IMR-90 (cell line): ENCODE measurements around the gene OPCML. TPM values are rescaled to one million over a fixed set of nuclear protein-coding genes. Genes with fewer than 3 reads are reported as not detected.

ENCODE experiments used
- ATAC-seq: fragments of 200-7000 bp; cut with Tn5 transposase; 2 replicates; pipeline ENCODE4 v1.9.1; 2020; ENCODE audit warnings: low read depth, mild to moderate bottlenecking, moderate library complexity
- BruUV-seq: library from RNA; stranded (reverse); fragments of 400-500 nt; replicated peaks from 2 replicates; lab custom pipeline; 2021; lab: Mats Ljungman, UMichigan
- CTCF ChIA-PET: fragments of 300-600 bp; formaldehyde crosslinking; extraction: SDS; loops from one replicate; lab custom pipeline; 2021; ENCODE audit warnings: antibody characterized with exemption; lab: Yijun Ruan, JAX
- POLR2A ChIA-PET: fragments of 300-600 bp; sonication (Branson Sonifier 250); formaldehyde crosslinking; loops from one replicate; lab custom pipeline; 2022; ENCODE audit warnings: antibody characterized with exemption; ENCODE audit not compliant: unreplicated experiment; lab: Charles Lee
- DNase-seq: peaks from one replicate; pipeline ENCODE4 v3.0.0; 2013
- H2AFZ ChIP-seq: replicated peaks from 2 replicates; pipeline ENCODE3; 2013; ENCODE audit warnings: low read length, mild to moderate bottlenecking; ENCODE audit not compliant: poor library complexity
- H2AK5ac ChIP-seq: 2 replicates; pipeline ENCODE4 v1.6.1; 2013; ENCODE audit warnings: low read depth, low read length, inconsistent platforms
- H2AK9ac ChIP-seq: replicated peaks from 2 replicates; pipeline ENCODE3; 2013; ENCODE audit warnings: mild to moderate bottlenecking, low read depth, low read length, moderate library complexity; ENCODE audit not compliant: poor library complexity
- H2BK120ac ChIP-seq: 2 replicates; pipeline ENCODE4 v1.6.1; 2013; ENCODE audit warnings: low read depth, low read length, inconsistent platforms
- H2BK15ac ChIP-seq: 3 replicates; pipeline ENCODE4 v1.6.1; 2013; ENCODE audit warnings: low read depth, low read length, inconsistent platforms
- H2BK20ac ChIP-seq: 2 replicates; pipeline ENCODE4 v1.6.1; 2013; ENCODE audit warnings: low read depth, mild to moderate bottlenecking, inconsistent platforms, low read length, moderate library complexity
- H2BK5ac ChIP-seq: 2 replicates; pipeline ENCODE4 v1.6.1; 2013; ENCODE audit warnings: mild to moderate bottlenecking, low read depth, low read length, inconsistent platforms; ENCODE audit not compliant: poor library complexity, severe bottlenecking
- H3K14ac ChIP-seq: replicated peaks from 2 replicates; pipeline ENCODE4 v1.6.1; 2013; ENCODE audit warnings: low read depth, low read length, inconsistent platforms
- H3K18ac ChIP-seq: 2 replicates; pipeline ENCODE4 v1.6.1; 2013; ENCODE audit warnings: low read depth, low read length, control low read depth
- H3K23ac ChIP-seq: 2 replicates; pipeline ENCODE4 v1.6.1; 2013; ENCODE audit warnings: low read depth, low read length, inconsistent platforms
- H3K27ac ChIP-seq: 2 replicates; pipeline ENCODE4 v1.5.1; 2013; ENCODE audit warnings: mild to moderate bottlenecking, control low read depth, low read length; ENCODE audit not compliant: insufficient read depth
- H3K27me3 ChIP-seq: 2 replicates; pipeline ENCODE4 v1.6.1; 2013; ENCODE audit warnings: low read length; ENCODE audit not compliant: control insufficient read depth, insufficient read depth
- H3K36me3 ChIP-seq: 2 replicates; pipeline ENCODE4 v1.6.1; 2013; ENCODE audit warnings: low read length, mixed read lengths; ENCODE audit not compliant: control insufficient read depth, insufficient read depth
- H3K4ac ChIP-seq: 2 replicates; pipeline ENCODE4 v1.6.1; 2013; ENCODE audit warnings: low read depth, low read length, inconsistent platforms
- H3K4me1 ChIP-seq: 2 replicates; pipeline ENCODE4 v1.6.1; 2013; ENCODE audit warnings: low read length, mixed read lengths; ENCODE audit not compliant: control insufficient read depth, insufficient read depth
- H3K4me2 ChIP-seq: 2 replicates; pipeline ENCODE4 v1.6.1; 2013; ENCODE audit warnings: low read depth, mild to moderate bottlenecking, control low read depth, low read length, moderate library complexity
- H3K4me3 ChIP-seq: 2 replicates; pipeline ENCODE4 v1.5.1; 2013; ENCODE audit warnings: low read depth, mild to moderate bottlenecking, control low read depth, low read length, moderate library complexity; ENCODE audit not compliant: insufficient read depth
- H3K56ac ChIP-seq: 2 replicates; pipeline ENCODE4 v1.6.1; 2013; ENCODE audit warnings: low read length, inconsistent platforms; ENCODE audit not compliant: insufficient read depth; ENCODE audit errors: extremely low read depth
- H3K79me1 ChIP-seq, 2 experiments: 2 replicates each; pipeline ENCODE4 v1.6.1; 2013; ENCODE audit warnings: low read length in 2 of 2, inconsistent platforms in 1 of 2, low read depth in 1 of 2
- H3K9ac ChIP-seq: 2 replicates; pipeline ENCODE4 v1.6.1; 2013; ENCODE audit warnings: low read depth, low read length, control low read depth
- H3K9me1 ChIP-seq: 2 replicates; pipeline ENCODE4 v1.6.1; 2013; ENCODE audit warnings: low read length, inconsistent platforms; ENCODE audit not compliant: insufficient read depth
- H3K9me3 ChIP-seq: 2 replicates; pipeline ENCODE4 v1.6.1; 2013; ENCODE audit warnings: low read length; ENCODE audit not compliant: control insufficient read depth, insufficient read depth
- H4K20me1 ChIP-seq: 2 replicates; pipeline ENCODE4 v1.6.1; 2013; ENCODE audit warnings: low read length, inconsistent platforms; ENCODE audit not compliant: insufficient read depth
- H4K5ac ChIP-seq: 2 replicates; pipeline ENCODE4 v1.6.1; 2013; ENCODE audit warnings: mild to moderate bottlenecking, low read depth, low read length, control low read depth
- H4K8ac ChIP-seq, 2 experiments: 2 replicates each; pipeline ENCODE4 v1.6.1; 2013; ENCODE audit warnings: low read depth in 2 of 2, low read length in 2 of 2, control low read depth in 1 of 2, inconsistent platforms in 1 of 2
- H4K91ac ChIP-seq: 2 replicates; pipeline ENCODE4 v1.6.1; 2013; ENCODE audit warnings: low read depth, low read length, inconsistent platforms; ENCODE audit not compliant: insufficient read depth
- BHLHE40 ChIP-seq: fragments of 150-350 bp; IDR thresholded peaks from 2 replicates; pipeline ENCODE4 v1.6.1; 2016; ENCODE audit warnings: mild to moderate bottlenecking, low read depth, low read length
- CEBPB ChIP-seq: IDR thresholded peaks from 2 replicates; pipeline ENCODE4 v1.6.1; 2012; ENCODE audit warnings: low read depth, low read length, improper control_type of control experiment
- CHD1 ChIP-seq: IDR thresholded peaks from 2 replicates; pipeline ENCODE4 v1.6.1; 2012; ENCODE audit warnings: low read depth, low read length, improper control_type of control experiment
- CTCF ChIP-seq: conservative IDR thresholded peaks from 2 replicates; pipeline ENCODE4 v1.5.1; 2012; ENCODE audit warnings: mild to moderate bottlenecking, low read depth, low read length, improper control_type of control experiment
- MAFK ChIP-seq: IDR thresholded peaks from 2 replicates; pipeline ENCODE4 v1.6.1; 2012; ENCODE audit warnings: low read depth, low read length, improper control_type of control experiment
- MXI1 ChIP-seq: IDR thresholded peaks from 2 replicates; pipeline ENCODE4 v1.6.1; 2012; ENCODE audit warnings: low read depth, mild to moderate bottlenecking, low read length, moderate library complexity, borderline replicate concordance
- NFE2L2 ChIP-seq: fragments of 150-350 bp; IDR thresholded peaks from 2 replicates; pipeline ENCODE4 v1.6.1; 2016; ENCODE audit warnings: low read depth, mild to moderate bottlenecking, low read length
- RAD21 ChIP-seq: IDR thresholded peaks from 2 replicates; pipeline ENCODE4 v1.6.1; 2012; ENCODE audit warnings: low read length, improper control_type of control experiment
- WGBS, 2 experiments: methylation state at CpG; one replicate each; pipeline versions ENCODE4 v1.1.5 to v1.1.7; 2013; ENCODE audit warnings: missing lambda C conversion rate in 2 of 2; ENCODE audit not compliant: insufficient read length in 1 of 2; ENCODE audit errors: extremely low coverage in 2 of 2; 5-methylcytosine and 5-hydroxymethylcytosine counted together
- dilution Hi-C: fragments of 300-500 bp; cut with HindIII; formaldehyde crosslinking; loops from one replicate; pipeline ENCODE4 v1.14.3; 2018; ENCODE audit warnings: low sequenced_read_pairs; ENCODE audit not compliant: unreplicated experiment
- in situ Hi-C: fragments of 300-500 bp; cut with MboI; formaldehyde crosslinking; loops from 3 replicates; pipeline ENCODE4 v1.14.3; 2019; ENCODE audit warnings: low sequenced_read_pairs, inconsistent platforms, mixed read lengths
- intact Hi-C: fragments of 100-400 bp; cut with micrococcal nuclease; formaldehyde crosslinking; loops from 2 replicates; pipeline ENCODE4 v1.10.0; 2022
- polyA plus RNA-seq, 3 experiments: library from polyadenylated mRNA; depleted of rRNA; stranded (reverse); fragments of >200 nt; gene quantifications; 2 replicates each; pipeline ENCODE4 v1.2.3, GENCODE V29; 2012; ENCODE audit warnings: low replicate concordance in 1 of 3
- total RNA-seq: library from RNA; depleted of rRNA; stranded (reverse); fragments of >200 nt; gene quantifications from 2 replicates; pipeline ENCODE4 v1.2.3, GENCODE V29; 2012

OPCML gene
- total and polyA plus RNA-seq, 2 of the 4 experiments (the other 2 are of a cell fraction), result under 0.01 to 2.6 TPM

GRCh38 chr11:132971351-132971750, 561.0 kb downstream of the OPCML start:
- Histone ChIP-seq H4K5ac (no peak overlapping the region), H4K91ac (no peak overlapping the region), H3K27ac (no peak overlapping the region), H4K8ac (no peak overlapping the region), H3K4me2 (no peak overlapping the region), H3K4me3 (no peak overlapping the region), H2BK20ac (no peak overlapping the region), H3K9me3 (no peaks in the 10 kb centered on the region), H4K20me1 (no peaks in the 10 kb centered on the region), H2BK5ac (no peak overlapping the region), H2AK5ac (no peak overlapping the region), H3K36me3 (no peaks in the 10 kb centered on the region), H3K23ac (no peak overlapping the region), H2BK15ac (no peak overlapping the region), H3K14ac (no peak overlapping the region), H3K9me1 (no peaks in the 10 kb centered on the region), H3K9ac (no peak overlapping the region), H3K18ac (no peak overlapping the region), H2AK9ac (no peak overlapping the region), H3K56ac (no peak overlapping the region), H2BK120ac (no peak overlapping the region), H3K27me3 (no peaks in the 10 kb centered on the region), H3K4me1 (no peaks in the 10 kb centered on the region), H2AFZ (no peak overlapping the region), H3K79me1 (no peaks in the 10 kb centered on the region), H3K4ac (no peak overlapping the region)
- CTCF ChIA-PET, result no interaction called here
- DNase-seq (no peak), ATAC-seq (no peak)
- WGBS, 2 experiments, result 51% methylated on average over 4 of the region's 4 CpGs; no CpG with 5 or more reads in 1 of the 2 experiments
- in situ Hi-C loops (no loop called here), dilution Hi-C loops (no loop called here), intact Hi-C loops (no loop called here)
- BruUV-seq, result no TSS peak
- TF ChIP-seq MXI1 (no peak), CEBPB (no peak), CHD1 (no peak), RAD21 (no peak), BHLHE40 (no peak), NFE2L2 (no peak), CTCF (no peak), MAFK (no peak)
- POLR2A ChIA-PET, result no interaction called here
